ENCODE data around the gene SUMO4. TPM values are rescaled to one million over a fixed set of nuclear protein-coding genes. Genes with fewer than 3 reads are reported as not detected.

The SUMO4 gene
- total and polyA plus RNA-seq, 2 of the 4 experiments (the other 2 are of a cell fraction) = 2.2 TPM; not detected in 1

DNA sequence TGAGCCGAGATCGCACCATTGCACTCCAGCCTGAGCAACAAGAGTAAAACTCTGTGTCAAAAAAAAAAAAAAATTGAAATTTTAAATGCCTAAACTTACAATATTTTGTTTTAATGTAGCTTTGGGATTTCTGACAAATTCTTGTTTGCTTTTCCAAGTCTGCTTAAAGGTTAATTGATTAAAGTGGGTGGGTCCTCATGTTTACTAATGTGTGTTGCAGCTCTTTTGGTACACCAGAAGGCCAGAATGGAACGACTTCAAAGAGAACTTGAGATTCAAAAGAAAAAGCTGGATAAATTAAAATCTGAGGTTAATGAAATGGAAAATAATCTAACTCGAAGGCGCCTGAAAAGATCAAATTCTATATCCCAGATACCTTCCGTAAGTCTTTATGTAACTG, 2.7 kb upstream of the SUMO4 start:
- ATAC-seq (ENCODE audit: low read depth) (no peak), DNase-seq (no peak)
- Histone ChIP-seq H2BK120ac (ENCODE audit: low read depth, low read length) (no peak overlapping the region), H4K5ac (ENCODE audit: low read depth, low read length) (no peak overlapping the region), H2AFZ (replicated peaks; ENCODE audit: low read length, poor library complexity) (no peak overlapping the region), H2AK9ac (replicated peaks; ENCODE audit: low read depth, low read length, poor library complexity) (no peak overlapping the region), H2BK5ac (ENCODE audit: low read depth, low read length, poor library complexity, severe bottlenecking) (no peak overlapping the region), H3K56ac (ENCODE audit: extremely low read depth, insufficient read depth, low read length) (no peak overlapping the region), H3K4me2 (ENCODE audit: low read depth, low read length) (no peak overlapping the region), H3K4ac (ENCODE audit: low read depth, low read length) (no peak overlapping the region), H3K4me3 (ENCODE audit: insufficient read depth, low read depth, low read length) (no peak overlapping the region), H3K14ac (replicated peaks; ENCODE audit: low read depth, low read length) (no peak overlapping the region), H3K9me1 (ENCODE audit: insufficient read depth, low read length) (peaks cover 5% of the 10 kb centered on the region), H4K91ac (ENCODE audit: insufficient read depth, low read depth, low read length) (no peak overlapping the region), H3K36me3 (ENCODE audit: control insufficient read depth, insufficient read depth, low read length) (peaks cover 15% of the 10 kb centered on the region), H2BK20ac (ENCODE audit: low read depth, low read length) (no peak overlapping the region), H4K8ac (ENCODE audit: low read depth in 2 of 2, low read length in 2 of 2) (no peak overlapping the region), H3K27me3 (ENCODE audit: control insufficient read depth, insufficient read depth, low read length) (no peaks in the 10 kb centered on the region), H3K9ac (ENCODE audit: low read depth, low read length) (no peak overlapping the region), H3K9me3 (ENCODE audit: control insufficient read depth, insufficient read depth, low read length) (no peaks in the 10 kb centered on the region), H3K79me1 (ENCODE audit: low read depth in 1 of 2, low read length in 2 of 2) (peaks cover 15 to 19% of the 10 kb centered on the region in 2 experiments), H2BK15ac (ENCODE audit: low read depth, low read length) (no peak overlapping the region), H3K27ac (ENCODE audit: insufficient read depth, low read length) (no peak overlapping the region), H4K20me1 (ENCODE audit: insufficient read depth, low read length) (peaks cover 11% of the 10 kb centered on the region; the same call in 1 of the 2 replicates), H3K23ac (ENCODE audit: low read depth, low read length) (no peak overlapping the region), H3K18ac (ENCODE audit: low read depth, low read length) (no peak overlapping the region), H2AK5ac (ENCODE audit: low read depth, low read length) (no peak overlapping the region), H3K4me1 (ENCODE audit: control insufficient read depth, insufficient read depth, low read length) (peaks cover 1% of the 10 kb centered on the region)
- ChIA-PET POLR2A (ENCODE audit: unreplicated experiment) (no interaction called here), CTCF (no interaction called here)
- dilution Hi-C loops (cut with HindIII; ENCODE audit: low sequenced_read_pairs, unreplicated experiment) (no loop called here), in situ Hi-C loops (cut with MboI; ENCODE audit: low sequenced_read_pairs) (no loop called here), intact Hi-C loops (cut with micrococcal nuclease) (loop anchor here (5.0 kb wide), 1 partner anchor 55 kb away; no protein-coding TSS in a partner anchor)
- no CpG with 5 or more reads among the region's 6 CpGs for WGBS, 2 experiments (ENCODE audit: extremely low coverage in 2 of 2, insufficient read length in 1 of 2)
- no TSS peak for BruUV-seq (replicated peaks)
- TF ChIP-seq, protein P1, sequence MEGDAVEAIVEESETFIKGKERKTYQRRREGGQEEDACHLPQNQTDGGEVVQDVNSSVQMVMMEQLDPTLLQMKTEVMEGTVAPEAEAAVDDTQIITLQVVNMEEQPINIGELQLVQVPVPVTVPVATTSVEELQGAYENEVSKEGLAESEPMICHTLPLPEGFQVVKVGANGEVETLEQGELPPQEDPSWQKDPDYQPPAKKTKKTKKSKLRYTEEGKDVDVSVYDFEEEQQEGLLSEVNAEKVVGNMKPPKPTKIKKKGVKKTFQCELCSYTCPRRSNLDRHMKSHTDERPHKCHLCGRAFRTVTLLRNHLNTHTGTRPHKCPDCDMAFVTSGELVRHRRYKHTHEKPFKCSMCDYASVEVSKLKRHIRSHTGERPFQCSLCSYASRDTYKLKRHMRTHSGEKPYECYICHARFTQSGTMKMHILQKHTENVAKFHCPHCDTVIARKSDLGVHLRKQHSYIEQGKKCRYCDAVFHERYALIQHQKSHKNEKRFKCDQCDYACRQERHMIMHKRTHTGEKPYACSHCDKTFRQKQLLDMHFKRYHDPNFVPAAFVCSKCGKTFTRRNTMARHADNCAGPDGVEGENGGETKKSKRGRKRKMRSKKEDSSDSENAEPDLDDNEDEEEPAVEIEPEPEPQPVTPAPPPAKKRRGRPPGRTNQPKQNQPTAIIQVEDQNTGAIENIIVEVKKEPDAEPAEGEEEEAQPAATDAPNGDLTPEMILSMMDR (conservative IDR thresholded peaks at IDR 0.05; ENCODE audit: low read depth, low read length) = no peak
- TF ChIP-seq RFX5 (IDR thresholded peaks at IDR 0.05; ENCODE audit: low read depth, low read length) (no peak), NFE2L2 (IDR thresholded peaks at IDR 0.05; ENCODE audit: low read depth, low read length) (no peak), POLR2A (IDR thresholded peaks at IDR 0.05; ENCODE audit: low read depth, low read length) (no peak), SMC3 (IDR thresholded peaks at IDR 0.05; ENCODE audit: low read depth, low read length) (no peak), CHD1 (IDR thresholded peaks at IDR 0.05; ENCODE audit: low read depth, low read length) (no peak)
- TF ChIP-seq, protein P2, sequence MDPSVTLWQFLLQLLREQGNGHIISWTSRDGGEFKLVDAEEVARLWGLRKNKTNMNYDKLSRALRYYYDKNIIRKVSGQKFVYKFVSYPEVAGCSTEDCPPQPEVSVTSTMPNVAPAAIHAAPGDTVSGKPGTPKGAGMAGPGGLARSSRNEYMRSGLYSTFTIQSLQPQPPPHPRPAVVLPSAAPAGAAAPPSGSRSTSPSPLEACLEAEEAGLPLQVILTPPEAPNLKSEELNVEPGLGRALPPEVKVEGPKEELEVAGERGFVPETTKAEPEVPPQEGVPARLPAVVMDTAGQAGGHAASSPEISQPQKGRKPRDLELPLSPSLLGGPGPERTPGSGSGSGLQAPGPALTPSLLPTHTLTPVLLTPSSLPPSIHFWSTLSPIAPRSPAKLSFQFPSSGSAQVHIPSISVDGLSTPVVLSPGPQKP (IDR thresholded peaks at IDR 0.05; ENCODE audit: borderline replicate concordance, low read depth, low read length) = no peak
